Nephron progenitor cell (in vitro differentiated cells): ENCODE data around the gene CNEP1R1.

ENCODE experiments used
- DNase-seq: peaks from one replicate; pipeline ENCODE4 v3.0.0; 2021
- H3K27ac Mint-ChIP-seq: 2 replicates; pipeline ENCODE4 v1.8.0; 2021; ENCODE audit warnings: mild to moderate bottlenecking, moderate library complexity, mixed read lengths
- H3K27me3 Mint-ChIP-seq: 2 replicates; pipeline ENCODE4 v1.8.0; 2021; ENCODE audit warnings: mild to moderate bottlenecking, low read depth, mixed read lengths; ENCODE audit not compliant: poor library complexity
- H3K36me3 Mint-ChIP-seq: 2 replicates; pipeline ENCODE4 v1.8.0; 2021; ENCODE audit warnings: low read depth, mixed read lengths
- H3K4me1 Mint-ChIP-seq: 2 replicates; pipeline ENCODE4 v1.8.0; 2021; ENCODE audit warnings: mixed read lengths
- H3K4me3 Mint-ChIP-seq: 2 replicates; pipeline ENCODE4 v1.8.0; 2021; ENCODE audit warnings: mild to moderate bottlenecking, moderate library complexity, mixed read lengths
- H3K9me3 Mint-ChIP-seq: 2 replicates; pipeline ENCODE4 v1.8.0; 2021; ENCODE audit warnings: mild to moderate bottlenecking, moderate library complexity, mixed read lengths
- CTCF ChIP-seq: fragments of 200-600 bp; sonication (generic); IDR thresholded peaks from 2 replicates; pipeline ENCODE4 v1.5.0; 2021; ENCODE audit warnings: antibody characterized with exemption

CNEP1R1 gene

GRCh38 chr16:50086176-50086575 is 61.2 kb downstream of the CNEP1R1 start:
- Mint-ChIP-seq H3K4me1 (no peaks in the 10 kb centered on the region), H3K4me3 (no peak overlapping the region), H3K27ac (no peak overlapping the region), H3K36me3 (peaks cover 61% of the 10 kb centered on the region), H3K9me3 (no peaks in the 10 kb centered on the region), H3K27me3 (peaks cover 5% of the 10 kb centered on the region)
- DNase-seq, result no peak
- no peak for TF ChIP-seq CTCF
